HG03095 (cell line): ENCODE results near the gene PPRC1.

ENCODE experiments used
- ATAC-seq: cut with Tn5 transposase; IDR thresholded peaks from one replicate; pipeline ENCODE4 v1.9.1; 2021; ENCODE audit warnings: moderate library complexity; ENCODE audit not compliant: unreplicated experiment

The PPRC1 gene

DNA sequence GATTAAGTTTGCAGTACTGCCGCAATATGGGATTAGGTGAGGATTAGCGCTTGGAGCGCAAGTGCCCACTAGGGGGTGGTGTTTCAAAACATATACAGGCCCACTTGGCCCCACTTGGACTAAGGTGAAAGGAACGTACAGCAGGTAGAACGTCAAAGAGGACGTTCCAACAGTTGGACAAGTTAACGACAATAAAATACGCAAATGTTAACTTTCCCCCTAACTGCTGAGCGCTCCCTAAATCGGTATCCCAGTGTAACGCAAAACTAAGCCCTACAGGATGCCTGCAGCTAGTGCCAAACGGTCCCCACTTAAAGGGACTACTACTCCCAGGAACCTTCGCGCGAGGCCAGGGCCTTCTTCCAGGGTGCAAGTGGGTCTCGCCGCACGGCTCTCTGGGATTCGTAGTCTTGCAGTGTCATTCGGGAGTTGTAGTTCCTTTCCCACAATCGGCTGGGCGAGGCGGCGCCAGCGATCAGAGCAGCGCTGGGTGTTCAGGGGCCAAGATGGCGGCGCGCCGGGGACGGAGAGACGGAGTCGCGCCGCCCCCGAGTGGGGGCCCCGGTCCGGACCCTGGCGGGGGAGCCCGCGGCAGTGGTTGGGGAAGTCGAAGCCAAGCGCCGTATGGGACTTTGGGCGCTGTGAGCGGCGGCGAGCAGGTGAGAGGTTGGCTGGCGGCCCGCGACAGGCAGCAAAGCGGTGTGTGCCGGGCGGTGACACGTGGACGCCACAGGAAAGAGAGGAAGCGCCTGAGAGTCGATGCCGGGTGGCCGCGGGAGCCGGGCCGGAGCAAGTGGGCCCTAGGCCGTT, at the start of gene PPRC1:
TSS of gene PPRC1 (plus strand) at position 478 of the 810 bp plus-strand sequence. CDS start at position 507, 29 bp downstream.
- peak; percentile 87 for ATAC-seq

DNA sequence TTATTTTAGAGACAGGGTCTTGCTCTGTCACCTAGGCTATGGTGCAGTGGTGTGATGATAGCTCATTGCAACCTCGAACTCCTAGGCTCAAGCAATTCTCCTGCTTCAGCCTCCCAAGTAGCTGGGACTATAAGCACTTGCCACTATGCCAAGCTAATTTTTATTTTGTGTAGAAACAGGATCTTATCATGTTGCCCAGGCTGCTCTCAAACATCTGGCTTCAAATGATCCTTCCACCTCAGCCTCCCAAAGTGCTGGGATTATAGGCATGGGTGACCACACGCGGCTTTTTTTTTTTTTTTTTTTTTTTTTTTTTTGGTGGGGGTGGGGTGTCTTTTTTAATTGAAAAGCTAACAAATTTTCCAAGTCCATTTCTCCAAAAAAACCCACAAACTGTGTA, 49.3 kb upstream of the PPRC1 start:
- no peak for ATAC-seq

GRCh38 chr10:102085336-102085735, 47.5 kb upstream of the PPRC1 start:
- no peak for ATAC-seq

GRCh38 chr10:102086196-102086595, 46.6 kb upstream of the PPRC1 start:
- ATAC-seq, result no peak

DNA sequence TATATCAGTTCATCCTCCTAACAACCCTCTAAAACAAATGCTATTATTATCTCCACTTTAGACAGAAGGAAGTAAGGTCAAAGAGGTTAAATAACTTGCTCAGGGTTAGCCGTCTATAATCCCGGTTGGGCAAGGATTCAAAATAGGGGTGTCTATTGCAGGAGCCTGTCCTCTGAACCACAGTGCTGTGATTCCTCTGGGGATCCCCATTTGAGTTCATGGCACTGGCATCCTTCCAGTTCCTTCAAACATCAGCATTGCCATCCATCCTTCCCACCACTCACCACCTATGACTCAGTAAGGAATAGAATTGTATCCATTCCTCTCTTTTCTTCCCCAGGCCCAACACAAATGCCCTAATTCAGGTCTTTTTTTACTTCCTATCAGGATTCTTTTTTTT, 42.1 kb upstream of the PPRC1 start:
- ATAC-seq, result no peak

DNA sequence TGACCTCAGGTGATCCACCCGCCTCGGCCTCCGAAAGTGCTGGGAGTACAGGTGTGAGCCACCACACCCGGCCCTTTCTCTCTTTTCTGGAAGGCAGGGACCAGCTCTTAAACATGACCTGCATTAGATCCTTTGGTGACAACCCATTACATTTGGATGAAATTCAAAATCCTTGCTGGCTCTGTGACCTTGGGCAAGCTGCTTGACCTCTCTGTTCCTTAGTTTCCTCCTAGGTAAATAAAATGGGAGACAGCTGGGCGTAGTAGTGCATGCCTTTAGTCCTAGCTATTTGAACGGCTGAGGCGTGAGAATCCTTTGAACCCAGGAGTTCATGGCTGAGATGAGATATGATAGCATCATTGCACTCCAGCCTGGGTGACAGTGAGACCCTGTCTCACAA, 36.4 kb upstream of the PPRC1 start:
- no peak for ATAC-seq

DNA sequence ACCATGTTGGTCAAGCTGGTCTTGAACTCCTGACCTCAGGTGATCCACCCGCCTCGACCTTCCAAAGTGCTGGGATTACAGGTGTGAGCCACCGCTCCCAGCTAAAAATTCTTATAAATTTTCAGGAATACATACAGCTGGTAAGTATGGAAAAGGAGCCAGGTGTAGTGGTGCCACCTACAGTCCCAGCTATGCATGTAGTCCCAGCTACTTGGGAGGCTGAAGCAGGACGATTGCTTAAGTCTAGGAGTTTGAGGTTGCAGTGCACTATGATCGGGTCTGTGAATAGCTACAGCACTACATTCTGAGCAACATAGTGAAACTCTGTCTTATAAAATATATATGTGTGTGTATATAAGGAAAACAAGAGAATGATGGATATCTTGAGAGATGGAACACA, 31.7 kb upstream of the PPRC1 start:
- ATAC-seq, result no peak

GRCh38 chr10:102102421-102102820, 30.4 kb upstream of the PPRC1 start:
- no peak for ATAC-seq

DNA sequence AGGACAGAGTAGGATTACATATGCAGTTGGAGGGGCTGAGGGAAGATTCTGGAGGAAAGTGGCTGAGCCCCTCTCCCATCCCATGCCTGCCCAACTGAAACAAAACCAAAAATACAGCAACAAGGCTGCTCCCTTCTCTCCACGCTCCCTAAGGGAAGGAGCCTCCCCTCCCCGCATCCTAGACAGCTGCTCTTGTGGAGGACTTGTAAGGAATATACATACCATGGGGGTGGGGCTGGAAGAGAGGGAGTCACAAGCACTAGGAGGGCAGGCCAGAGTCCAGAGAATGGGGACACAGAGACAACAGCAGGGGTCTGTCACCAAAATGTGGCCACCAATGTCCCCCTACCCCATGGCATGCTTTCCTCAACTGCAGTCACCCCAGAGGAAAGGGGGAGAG, 25.8 kb upstream of the PPRC1 start:
- ATAC-seq, result no peak

GRCh38 chr10:102109166-102110116, 23.4 kb upstream of the PPRC1 start:
- no peak for ATAC-seq

GRCh38 chr10:102111276-102111675, 21.6 kb upstream of the PPRC1 start:
- no peak for ATAC-seq

- no peak for ATAC-seq
Measured at GRCh38 chr10:102112210-102112817, 20.5 kb upstream of the PPRC1 start.

GRCh38 chr10:102113261-102113955, 19.4 kb upstream of the PPRC1 start:
- no peak for ATAC-seq

GRCh38 chr10:102113956-102114857, 18.6 kb upstream of the PPRC1 start:
- peak; percentile 9 for ATAC-seq

DNA sequence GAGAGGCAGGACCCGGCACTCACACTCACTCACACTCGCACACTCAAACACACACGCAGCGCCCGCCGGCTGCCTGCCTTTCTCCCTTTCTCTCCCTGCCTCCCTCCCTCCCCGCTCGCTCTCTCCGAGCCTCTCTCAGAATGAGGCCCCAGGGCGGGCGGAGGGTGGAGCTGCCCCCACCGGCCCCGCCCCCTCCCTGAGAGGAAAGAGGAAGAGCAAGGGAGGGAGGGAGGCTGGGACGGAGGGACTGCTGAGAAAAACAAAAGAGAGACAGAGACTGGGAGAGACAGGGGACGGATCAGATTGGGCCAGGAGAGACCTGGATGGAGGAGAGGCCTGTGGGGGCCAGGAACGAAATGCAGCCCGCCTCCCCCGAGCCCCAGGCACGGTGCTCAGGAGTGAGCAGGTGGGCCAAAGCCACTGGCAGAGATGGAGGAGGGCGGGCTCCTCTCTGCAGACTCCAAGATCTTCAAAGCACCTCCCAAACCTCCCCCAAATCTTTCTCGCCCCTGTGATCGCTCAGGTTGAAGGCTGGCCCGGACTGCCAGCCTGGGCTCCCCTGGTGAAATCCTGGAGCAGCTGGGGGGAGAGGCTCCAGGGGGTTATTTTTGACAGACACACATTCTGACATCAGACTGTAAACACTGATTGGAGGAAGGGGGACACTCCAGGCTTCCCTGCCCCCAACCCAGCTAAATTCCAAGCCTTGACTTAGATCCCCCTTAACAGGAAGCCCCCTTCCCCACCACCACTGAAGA, 17.8 kb upstream of the PPRC1 start:
- peak; percentile 60 for ATAC-seq

- ATAC-seq, result no peak
Measured at GRCh38 chr10:102115775-102116174, 17.1 kb upstream of the PPRC1 start.

- ATAC-seq, result no peak
Measured at GRCh38 chr10:102116656-102117055, 16.2 kb upstream of the PPRC1 start.

DNA sequence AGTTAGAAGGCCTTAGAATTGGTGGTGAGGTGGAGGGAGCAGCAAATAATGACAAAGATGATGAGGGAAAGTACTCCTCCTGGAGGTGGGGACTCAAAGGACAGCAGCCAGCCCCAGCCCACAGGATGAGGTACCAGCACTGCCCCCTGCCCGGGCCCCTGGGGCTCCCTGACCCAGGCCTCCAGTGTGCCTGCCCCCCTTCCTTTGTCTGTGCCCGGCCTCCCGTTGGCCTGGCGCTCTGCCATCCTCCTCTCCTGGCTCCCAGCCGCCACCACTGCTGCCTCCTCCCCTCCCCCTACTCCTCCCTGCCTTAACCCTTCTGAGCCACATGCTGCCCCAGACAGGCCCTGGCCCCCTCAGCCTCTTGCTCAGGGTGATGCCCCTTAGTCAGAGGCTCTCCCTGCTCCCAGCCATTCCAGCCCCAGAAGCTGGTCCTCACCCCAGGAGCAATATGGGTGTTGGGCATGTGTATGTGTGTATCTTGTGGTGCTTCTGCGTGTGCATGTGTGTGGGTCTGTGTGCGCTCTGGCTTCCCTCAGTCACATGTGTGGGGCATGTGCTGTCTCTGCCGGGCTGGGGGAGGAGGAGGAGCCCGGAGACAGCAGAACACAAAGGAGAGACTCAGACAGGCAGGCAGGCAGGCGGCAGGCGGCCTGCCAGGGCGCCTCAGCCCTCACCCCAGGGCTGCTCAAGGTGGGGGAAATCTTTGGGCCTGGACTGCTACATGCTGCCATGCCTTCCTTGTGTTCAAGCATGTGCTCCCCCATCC, 15.3 kb upstream of the PPRC1 start:
- no peak for ATAC-seq
